ENCODE results near the gene OSM.

OSM gene

GRCh38 chr22:30251711-30252110, 14.9 kb downstream of the OSM start:
- TF ChIP-seq EZH2 (IDR thresholded peaks at IDR 0.05; ENCODE audit: borderline replicate concordance, low read length) (no peak), CTCF (IDR thresholded peaks at IDR 0.05; ENCODE audit: low read length) (no peak)
- Histone ChIP-seq H4K20me1 (ENCODE audit: insufficient read depth, low read length) (no peaks in the 10 kb centered on the region), H3K9me2 (ENCODE audit: low read depth, low read length) (no peaks in the 10 kb centered on the region), H3K4me3 (ENCODE audit: low read depth, low read length, poor library complexity, severe bottlenecking) (no peak overlapping the region), H3F3A (ENCODE audit: insufficient read depth, low read length) (no peaks in the 10 kb centered on the region), H3K27me3 (ENCODE audit: insufficient read depth, low read length) (0 out of 2 replicates have a peak, but pooled peaks cover 8% of the 10 kb centered on the region), H3K4me2 (ENCODE audit: low read length) (no peak overlapping the region), H3K36me3 (ENCODE audit: insufficient read depth, low read length) (no peaks in the 10 kb centered on the region), H3K9ac (ENCODE audit: low read length) (no peak overlapping the region), H3K9me3 (ENCODE audit: low read length) (no peaks in the 10 kb centered on the region), H3K79me2 (ENCODE audit: insufficient read depth, low read length) (no peaks in the 10 kb centered on the region), H2AFZ (ENCODE audit: low read length) (no peak overlapping the region), H3K27ac (ENCODE audit: low read depth, low read length, poor library complexity, severe bottlenecking) (no peak overlapping the region), H3K4me1 (ENCODE audit: insufficient read depth, low read length, severe bottlenecking) (no peaks in the 10 kb centered on the region)

DNA sequence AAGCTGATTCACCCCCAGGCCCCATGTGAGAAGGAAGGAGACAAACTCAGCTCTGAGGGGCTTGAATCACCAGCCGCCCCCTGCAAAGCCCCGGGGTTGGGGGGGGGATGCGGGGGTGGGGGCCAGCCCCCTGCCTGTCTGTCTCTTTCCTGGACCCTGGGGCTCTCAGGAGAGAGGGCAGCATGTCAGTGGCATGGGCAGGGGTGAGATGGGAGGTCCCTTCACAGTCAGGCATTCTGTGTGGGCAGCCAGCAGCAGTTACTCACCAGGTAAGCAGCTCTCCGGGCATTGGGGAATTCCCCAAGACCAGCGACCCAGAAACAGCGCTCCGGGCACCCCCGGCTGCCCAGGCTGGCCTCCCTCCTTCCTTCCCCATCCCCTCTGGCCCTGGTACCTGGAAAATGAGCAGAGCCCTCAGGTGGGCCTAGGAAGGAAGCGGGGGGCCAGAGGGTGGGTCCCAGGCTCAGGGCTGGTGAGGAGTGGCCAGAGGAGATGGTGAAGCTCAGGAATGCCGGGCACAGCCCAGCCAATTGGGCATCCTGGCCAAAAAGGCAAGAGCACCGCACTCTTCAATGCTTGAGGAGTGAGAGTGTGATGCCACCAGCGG, 15.9 kb downstream of the OSM start:
- Histone ChIP-seq H3F3A (ENCODE audit: insufficient read depth, low read length) (no peaks in the 10 kb centered on the region), H3K79me2 (ENCODE audit: insufficient read depth, low read length) (no peaks in the 10 kb centered on the region), H3K9me2 (ENCODE audit: low read depth, low read length) (no peaks in the 10 kb centered on the region), H3K27ac (ENCODE audit: low read depth, low read length, poor library complexity, severe bottlenecking) (no peak overlapping the region), H3K4me2 (ENCODE audit: low read length) (no peak overlapping the region), H3K4me1 (ENCODE audit: insufficient read depth, low read length, severe bottlenecking) (no peaks in the 10 kb centered on the region), H2AFZ (ENCODE audit: low read length) (no peak overlapping the region), H3K36me3 (ENCODE audit: insufficient read depth, low read length) (no peaks in the 10 kb centered on the region), H3K9ac (ENCODE audit: low read length) (no peak overlapping the region), H4K20me1 (ENCODE audit: insufficient read depth, low read length) (no peaks in the 10 kb centered on the region), H3K4me3 (ENCODE audit: low read depth, low read length, poor library complexity, severe bottlenecking) (no peak overlapping the region), H3K9me3 (ENCODE audit: low read length) (no peaks in the 10 kb centered on the region), H3K27me3 (ENCODE audit: insufficient read depth, low read length) (0 out of 2 replicates have a peak, but pooled peaks cover 8% of the 10 kb centered on the region)
- TF ChIP-seq EZH2 (IDR thresholded peaks at IDR 0.05; ENCODE audit: borderline replicate concordance, low read length), result no peak
- no peak for TF ChIP-seq CTCF (IDR thresholded peaks at IDR 0.05; ENCODE audit: low read length)

DNA sequence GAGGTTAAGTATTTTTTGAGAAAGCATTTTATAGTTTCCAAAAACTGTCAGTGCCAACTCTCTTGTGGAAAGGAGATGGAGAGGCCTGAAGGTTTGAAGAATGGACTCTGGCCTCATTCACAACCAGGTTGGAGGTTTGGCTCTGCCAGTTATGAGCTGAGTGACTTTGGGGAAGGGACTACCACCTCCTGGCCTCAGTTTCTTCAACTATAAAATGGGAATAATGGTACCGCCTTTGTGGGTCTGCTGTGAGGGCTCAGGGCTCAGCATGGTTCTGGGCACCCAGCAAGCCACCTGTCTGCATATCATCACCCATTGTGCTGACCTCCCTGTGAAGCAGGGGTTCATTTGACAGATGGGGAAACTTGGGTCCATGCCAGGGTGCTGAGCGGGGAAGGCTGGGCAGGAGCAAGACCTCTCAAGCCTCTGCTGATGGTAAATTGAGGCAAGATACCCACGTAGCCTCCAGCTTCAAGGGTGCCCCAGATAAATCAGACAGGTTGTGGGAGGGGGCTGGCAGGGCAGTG, 16.5 kb downstream of the OSM start:
- Histone ChIP-seq H4K20me1 (ENCODE audit: insufficient read depth, low read length) (no peaks in the 10 kb centered on the region), H3K4me1 (ENCODE audit: insufficient read depth, low read length, severe bottlenecking) (no peaks in the 10 kb centered on the region), H3K9me3 (ENCODE audit: low read length) (no peaks in the 10 kb centered on the region), H3K79me2 (ENCODE audit: insufficient read depth, low read length) (no peaks in the 10 kb centered on the region), H3K9me2 (ENCODE audit: low read depth, low read length) (no peaks in the 10 kb centered on the region), H3F3A (ENCODE audit: insufficient read depth, low read length) (no peaks in the 10 kb centered on the region), H3K27ac (ENCODE audit: low read depth, low read length, poor library complexity, severe bottlenecking) (no peak overlapping the region), H3K9ac (ENCODE audit: low read length) (no peak overlapping the region), H2AFZ (ENCODE audit: low read length) (no peak overlapping the region), H3K4me3 (ENCODE audit: low read depth, low read length, poor library complexity, severe bottlenecking) (no peak overlapping the region), H3K36me3 (ENCODE audit: insufficient read depth, low read length) (no peaks in the 10 kb centered on the region), H3K4me2 (ENCODE audit: low read length) (no peak overlapping the region), H3K27me3 (ENCODE audit: insufficient read depth, low read length) (0 out of 2 replicates have a peak, but pooled peaks cover 8% of the 10 kb centered on the region)
- TF ChIP-seq CTCF (IDR thresholded peaks at IDR 0.05; ENCODE audit: low read length), result no peak
- TF ChIP-seq EZH2 (IDR thresholded peaks at IDR 0.05; ENCODE audit: borderline replicate concordance, low read length), result no peak
